ENCODE results near the gene PKP1.

DNA sequence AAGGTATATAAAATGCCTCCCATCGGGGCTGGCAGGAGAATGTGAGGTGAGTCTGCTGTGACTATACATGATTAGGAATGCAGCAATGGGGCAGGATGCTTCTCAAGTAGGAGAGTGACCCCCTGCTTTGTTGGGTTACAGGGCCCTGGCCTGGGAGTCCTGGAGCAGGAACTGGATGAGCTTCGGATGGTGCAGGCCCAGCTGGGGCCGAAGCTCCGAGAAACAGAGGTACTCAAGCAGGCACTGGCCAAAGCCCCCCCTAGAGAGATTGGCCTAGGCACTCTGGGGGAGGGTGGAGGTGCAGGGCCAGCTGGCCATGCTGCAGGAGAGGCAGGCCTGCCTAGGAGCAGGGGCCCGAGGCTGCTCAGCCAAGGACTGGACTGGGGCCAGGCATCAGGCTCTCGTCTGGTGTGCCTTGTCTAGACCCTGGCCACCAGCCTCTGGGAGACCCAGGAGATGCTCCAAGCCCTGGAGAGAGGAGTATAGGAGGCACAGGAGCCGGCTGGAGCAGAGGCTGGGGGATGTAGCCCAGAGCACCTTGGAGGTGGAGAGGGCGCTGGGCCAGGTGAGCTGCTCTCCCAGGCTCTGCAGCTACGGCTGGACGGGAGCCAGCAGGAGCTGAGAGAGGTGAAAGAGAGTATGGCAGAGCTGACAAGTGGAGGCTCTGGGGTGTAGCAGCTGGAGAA is 32.8 kb upstream of the PKP1 start:
- TF ChIP-seq POLR2A (IDR thresholded peaks at IDR 0.05; ENCODE audit: low read length) (no peak), GATA1 (IDR thresholded peaks at IDR 0.05; ENCODE audit: low read depth, low read length) (no peak)

All from erythroblast (primary cell).